CD4-positive, alpha-beta T cell treated with Interleukin-6 at 100 ng/mL for 8 hours (primary cell): ENCODE results near the gene GDPD2.

Source experiments
- DNase-seq: peaks from one replicate; pipeline ENCODE4 v3.0.0-alpha.2; 2020; ENCODE audit warnings: mixed read lengths, low spot score

GDPD2 gene

DNA sequence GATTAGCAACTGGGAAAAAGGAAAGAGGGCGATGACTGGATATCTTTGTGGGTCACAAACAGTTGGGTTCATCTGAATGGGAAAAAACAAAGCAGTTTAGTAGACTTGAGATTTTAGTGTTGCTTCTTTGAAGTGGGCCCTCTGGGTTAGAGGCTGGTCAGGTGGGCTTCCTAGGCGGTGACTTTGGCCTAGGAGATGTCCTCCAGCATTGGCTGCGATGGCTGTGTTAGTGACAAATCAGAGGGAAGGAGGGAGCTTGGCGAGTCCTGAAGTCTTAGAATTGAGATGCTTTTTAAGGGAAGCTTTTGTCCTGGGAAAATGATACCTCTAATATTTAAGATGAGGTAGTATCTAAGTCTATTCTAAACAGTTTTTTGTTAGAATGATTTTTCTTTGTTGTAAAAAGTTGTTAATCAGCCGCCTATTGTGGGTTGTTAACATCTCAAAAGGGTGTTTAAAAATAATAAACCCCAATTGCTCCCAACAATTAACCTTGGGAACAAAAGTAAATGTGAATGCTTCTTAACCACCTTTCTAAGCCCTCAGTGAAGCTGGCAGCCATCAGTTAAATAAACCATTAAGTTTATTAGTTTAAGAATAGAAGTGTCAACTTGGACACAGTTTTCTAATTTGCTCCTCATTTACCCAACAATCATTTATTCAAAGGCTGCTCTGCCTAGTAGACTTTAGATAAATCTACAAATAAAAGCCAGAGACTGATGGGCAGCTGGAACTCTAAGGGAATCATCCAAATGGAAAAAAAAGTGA is 53.2 kb downstream of the GDPD2 start:
- no peak for DNase-seq

DNA sequence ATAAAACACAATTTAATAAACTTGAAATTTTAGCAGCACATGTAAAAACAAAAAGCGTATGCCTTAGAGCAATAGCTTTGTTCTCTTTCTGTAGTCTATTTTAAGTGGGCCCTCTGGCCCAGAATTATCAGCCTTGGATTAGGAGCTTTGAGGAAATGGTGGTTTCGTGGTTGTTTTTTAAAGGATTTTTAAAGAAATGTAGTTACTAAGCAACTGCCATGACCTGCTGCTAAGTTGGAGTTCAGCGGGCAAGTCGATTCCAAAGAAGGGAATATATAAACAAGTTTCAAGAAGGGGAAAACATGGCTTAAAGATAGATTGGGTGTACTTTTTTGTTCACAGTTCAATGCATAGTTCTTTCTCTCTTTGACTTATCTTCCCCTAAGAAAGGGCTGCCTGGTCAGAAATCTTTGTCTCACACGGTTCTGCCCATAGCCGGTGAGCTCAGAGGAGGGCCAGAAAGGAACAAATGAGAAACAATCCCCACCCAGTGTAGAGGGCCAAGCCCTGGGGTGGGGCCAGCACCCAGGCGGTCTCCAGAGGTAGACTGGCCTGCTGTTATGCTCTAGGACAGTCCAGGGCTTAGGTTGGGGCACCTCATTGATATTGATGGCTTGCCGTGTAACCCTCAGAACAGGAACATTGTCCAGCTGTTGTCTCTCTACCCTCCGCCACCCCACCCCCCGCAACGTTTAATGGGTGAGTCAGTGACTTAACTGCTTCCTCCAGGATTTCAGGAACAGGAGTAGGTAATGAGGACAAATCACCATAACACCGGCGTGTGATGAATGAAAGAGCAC is 54.0 kb downstream of the GDPD2 start:
- DNase-seq: no peak

DNA sequence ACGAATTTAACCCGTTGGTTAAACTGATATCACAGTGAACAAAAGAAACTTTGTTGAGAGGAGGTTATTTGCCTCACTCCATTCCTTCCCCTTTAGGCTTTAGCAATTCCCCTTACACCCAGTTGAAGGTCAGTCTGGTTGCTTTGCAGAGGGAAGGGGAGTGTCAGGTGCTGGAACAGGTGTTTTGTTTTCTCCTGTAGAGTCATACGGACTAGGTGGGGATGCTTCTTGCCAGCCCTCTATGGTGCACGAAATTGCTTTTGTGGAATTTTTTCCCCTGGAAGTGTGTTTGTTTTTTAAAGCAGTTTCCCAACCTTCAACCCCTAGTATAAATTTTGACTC is 54.6 kb downstream of the GDPD2 start:
- DNase-seq: no peak

DNA sequence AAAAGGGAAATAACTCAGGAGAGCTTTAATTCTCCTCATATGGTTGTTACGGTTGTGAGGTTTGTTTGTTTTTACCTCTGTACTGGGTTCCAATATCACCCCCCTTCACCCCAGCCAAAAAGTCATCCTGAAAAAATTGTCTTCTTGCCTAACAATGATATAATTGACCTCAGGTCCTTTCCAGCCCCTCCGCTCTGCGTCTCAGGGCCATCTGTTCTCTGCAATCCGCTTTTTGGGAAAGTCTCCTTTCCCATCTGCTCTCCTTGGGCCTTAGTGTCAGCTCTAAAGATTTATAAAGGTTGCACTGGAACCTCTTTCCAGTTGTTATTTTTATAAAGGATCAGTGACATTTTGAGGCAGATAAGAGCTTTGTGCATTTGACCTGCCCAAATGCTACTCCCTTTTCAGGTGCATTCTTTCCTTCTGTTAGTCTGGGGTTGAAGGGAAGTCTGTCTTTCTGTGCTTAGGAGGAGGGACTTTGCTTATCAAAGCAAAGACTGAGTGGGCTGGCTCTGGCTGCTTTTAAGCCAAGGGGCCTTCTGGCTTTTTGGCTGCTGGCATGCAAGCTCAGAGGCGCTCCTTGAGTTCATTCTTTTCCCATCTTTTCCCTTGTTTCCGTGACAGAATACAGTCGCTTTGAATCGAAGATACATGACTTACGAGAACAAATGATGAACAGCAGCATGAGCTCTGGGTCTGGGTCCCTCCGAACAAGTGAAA is 55.6 kb downstream of the GDPD2 start:
- DNase-seq: no peak

DNA sequence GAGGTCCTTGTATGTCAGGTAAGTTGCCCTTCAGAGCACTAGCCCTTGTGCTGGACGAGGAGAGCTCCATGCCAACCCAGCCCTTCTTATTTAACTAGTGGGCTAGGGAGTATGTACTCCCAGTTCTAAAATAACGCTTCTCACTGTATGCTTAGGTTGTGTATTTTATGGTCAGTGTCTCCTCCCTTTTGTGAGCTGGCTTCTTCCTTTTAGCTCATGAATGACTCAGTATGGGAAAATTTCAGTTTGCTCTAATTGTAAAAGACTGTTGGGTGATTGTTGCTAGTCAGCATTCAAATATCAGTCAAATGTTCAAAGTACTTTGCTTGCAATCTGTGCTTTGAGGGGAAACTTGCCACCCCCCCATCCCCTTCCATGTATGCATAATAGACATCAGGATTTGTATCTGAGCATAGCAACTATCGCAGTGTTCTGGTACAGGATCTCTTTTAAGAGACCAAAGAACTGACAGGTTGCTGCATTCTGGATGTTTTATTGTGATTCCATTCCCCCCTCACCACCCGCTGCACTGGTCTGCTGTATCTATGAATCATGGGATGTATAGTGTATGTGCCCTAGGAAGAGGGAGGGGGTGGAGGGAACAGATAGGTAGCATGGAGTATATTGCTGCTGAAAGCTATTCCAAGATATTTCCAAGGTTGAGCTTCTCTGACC is 56.3 kb downstream of the GDPD2 start:
- no peak for DNase-seq

DNA sequence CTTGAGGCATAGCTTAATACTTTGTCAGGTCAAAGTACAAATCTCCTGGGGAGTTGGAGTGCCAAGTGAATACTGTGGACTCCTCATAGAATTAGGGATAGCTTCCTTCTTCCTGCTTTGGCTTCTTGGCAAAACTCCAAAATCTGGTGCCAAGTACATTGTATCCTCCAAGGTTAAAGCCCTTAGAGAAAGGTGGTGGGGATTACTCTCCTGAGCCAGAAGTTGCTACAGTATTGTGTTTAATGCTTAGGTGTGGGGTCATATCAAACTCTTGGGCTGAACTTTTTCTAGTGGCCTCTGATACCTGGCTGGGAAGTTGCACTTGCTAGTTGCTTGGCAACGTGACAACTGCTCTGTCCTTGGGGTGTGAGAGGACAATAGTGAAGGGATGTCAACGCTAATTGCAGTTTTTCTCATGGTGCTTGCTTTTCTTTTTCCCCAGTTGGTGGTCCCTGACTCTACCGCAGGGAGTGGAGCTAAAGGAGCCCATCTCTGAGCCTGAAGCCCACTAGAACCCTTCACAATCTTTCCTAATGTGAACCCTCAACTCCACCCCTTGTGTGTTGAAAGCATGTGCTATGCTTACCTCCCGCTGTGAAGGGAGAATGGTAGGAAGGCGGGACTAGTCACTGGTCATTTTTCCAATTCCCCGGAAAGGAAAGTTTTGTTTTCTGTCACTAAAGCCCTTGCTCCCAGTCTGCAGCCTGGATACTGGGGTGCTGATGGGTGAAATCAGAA is 57.0 kb downstream of the GDPD2 start:
- no peak for DNase-seq

DNA sequence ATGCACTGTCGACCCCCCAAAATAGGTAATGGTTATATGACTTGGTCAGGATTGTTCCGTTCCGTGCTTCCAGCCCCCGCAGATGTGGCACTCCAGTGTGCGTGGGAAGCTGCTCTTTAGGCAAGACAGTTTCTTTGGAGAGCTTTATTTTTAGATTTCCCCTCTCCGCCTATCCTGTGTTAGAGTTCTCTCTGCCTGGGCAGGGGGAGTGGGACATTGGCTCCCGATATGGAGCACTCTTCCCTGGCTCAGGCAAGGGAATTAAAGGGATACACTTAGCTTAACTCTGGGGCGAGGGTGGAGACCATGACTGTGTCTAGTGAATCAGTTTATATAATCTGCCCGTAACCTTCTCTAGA is 57.5 kb downstream of the GDPD2 start:
- no peak for DNase-seq

DNA sequence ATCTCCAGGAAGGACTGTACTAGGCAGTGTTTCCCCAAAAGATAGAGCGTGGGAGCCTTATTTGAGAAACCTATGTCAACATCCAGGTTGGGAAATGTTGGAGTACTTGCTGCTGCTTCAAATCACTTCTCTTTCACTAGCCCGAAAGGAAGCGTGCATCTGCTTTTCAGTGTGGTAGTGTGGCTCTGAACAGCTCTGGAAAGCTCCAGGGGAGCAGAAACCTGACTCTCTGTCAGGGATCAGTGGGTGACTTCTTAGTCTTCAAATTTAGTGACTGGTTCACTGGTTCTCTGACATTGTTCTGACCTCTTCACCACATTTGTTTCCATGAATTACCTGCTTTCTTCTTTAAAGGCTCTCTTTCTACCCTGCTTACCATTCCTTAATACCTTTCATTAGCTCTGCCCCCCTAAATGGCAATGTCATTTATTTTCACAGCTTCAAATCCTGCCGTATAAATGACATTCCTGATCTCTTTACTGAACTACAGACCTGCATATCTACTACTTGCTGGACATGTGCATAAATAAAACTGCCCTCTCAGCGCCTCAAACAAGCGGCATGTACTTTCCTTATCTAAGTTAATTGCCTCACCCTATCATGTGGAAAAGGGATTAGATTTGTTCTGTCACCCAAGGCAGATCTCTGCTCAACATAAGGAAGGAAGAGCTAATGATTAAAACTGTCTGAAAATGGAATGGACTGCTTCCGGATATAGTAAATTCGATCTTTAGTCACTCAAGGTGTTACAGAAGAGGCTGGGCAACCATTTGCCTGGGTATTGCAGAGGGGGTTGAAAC is 58.6 kb downstream of the GDPD2 start:
- no peak for DNase-seq

DNA sequence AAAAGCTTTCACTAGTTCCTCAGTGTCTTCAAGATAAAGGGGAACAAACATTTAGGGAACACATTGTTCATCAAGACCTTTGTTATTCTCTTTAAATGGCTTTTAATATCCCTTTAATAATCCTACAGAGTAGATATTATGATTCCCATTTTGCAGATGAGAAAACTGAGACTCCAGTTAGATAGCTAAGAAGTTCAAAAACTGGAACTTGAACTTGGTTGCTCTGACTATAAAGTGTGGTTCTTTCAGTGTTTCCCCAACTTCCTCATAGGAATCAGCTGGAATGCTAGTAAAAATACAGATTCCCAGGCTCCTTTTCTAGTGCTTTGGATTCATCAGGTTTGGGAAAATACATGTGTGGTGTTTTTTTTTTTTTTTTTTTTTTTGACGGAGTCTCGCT is 59.2 kb downstream of the GDPD2 start:
- no peak for DNase-seq
